ENCODE data around the gene KRT31. TPM values are rescaled to one million over a fixed set of nuclear protein-coding genes. Genes with fewer than 3 reads are reported as not detected.
"Not testable (repeated sequence)": the region's sequence is repeated elsewhere in the genome, so short reads cannot be mapped to it uniquely, and the experiment has no call there.

The KRT31 gene
- total RNA-seq, 4 donors from 2014 or later = not detected

DNA sequence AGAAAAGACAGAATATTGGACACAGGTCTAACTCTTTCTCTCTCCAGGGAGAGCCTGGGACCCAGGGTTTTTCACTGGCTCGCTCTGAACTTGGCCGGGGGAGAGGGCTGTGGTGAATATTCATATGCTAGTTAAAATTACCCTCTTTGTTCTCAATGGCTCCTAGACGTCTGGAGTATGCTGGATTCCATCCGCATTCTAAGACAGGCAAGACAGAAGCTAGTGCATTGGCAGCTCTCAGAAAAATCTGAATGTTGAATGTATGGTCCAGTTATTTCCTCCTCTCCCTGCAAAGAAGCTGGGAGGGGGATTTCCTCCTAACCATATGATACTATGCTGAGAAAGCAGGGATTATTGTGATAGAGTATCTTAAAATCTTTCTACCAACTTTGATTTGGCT, 9.7 kb downstream of the KRT31 start:
- in situ Hi-C loops (cut with MboI; ENCODE audit: low pct_ligation_motif_present in 1 of 4, low pct_unique_long_range_greater_than_20kb in 1 of 4, low sequenced_read_pairs in 3 of 4) = no loop called here
- H3K36me3 ChIP-seq = no peaks in the 10 kb centered on the region
- no peaks in the 10 kb centered on the region for H3K4me1 ChIP-seq
- TF ChIP-seq EP300 (IDR thresholded peaks at IDR 0.05; ENCODE audit: low read depth) (no peak), POLR2AphosphoS5 (IDR thresholded peaks at IDR 0.05) (no peak), POLR2A (IDR thresholded peaks at IDR 0.05) (no peak)
- TF ChIP-seq, protein P1, sequence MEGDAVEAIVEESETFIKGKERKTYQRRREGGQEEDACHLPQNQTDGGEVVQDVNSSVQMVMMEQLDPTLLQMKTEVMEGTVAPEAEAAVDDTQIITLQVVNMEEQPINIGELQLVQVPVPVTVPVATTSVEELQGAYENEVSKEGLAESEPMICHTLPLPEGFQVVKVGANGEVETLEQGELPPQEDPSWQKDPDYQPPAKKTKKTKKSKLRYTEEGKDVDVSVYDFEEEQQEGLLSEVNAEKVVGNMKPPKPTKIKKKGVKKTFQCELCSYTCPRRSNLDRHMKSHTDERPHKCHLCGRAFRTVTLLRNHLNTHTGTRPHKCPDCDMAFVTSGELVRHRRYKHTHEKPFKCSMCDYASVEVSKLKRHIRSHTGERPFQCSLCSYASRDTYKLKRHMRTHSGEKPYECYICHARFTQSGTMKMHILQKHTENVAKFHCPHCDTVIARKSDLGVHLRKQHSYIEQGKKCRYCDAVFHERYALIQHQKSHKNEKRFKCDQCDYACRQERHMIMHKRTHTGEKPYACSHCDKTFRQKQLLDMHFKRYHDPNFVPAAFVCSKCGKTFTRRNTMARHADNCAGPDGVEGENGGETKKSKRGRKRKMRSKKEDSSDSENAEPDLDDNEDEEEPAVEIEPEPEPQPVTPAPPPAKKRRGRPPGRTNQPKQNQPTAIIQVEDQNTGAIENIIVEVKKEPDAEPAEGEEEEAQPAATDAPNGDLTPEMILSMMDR (IDR thresholded peaks at IDR 0.05) = no peak
- WGBS, 2 donors (ENCODE audit: low coverage in 1 of 2) = 70 to 83% methylated on average over 2 to 4 of the region's 4 CpGs
- H3K4me3 ChIP-seq = no peak overlapping the region
- no peak for DNase-seq
- peaks cover 9 to 14% of the 10 kb centered on the region in 2 donors for H3K9me3 ChIP-seq
- H3K27ac ChIP-seq = no peak overlapping the region
- intact Hi-C loops (cut with DNase I; ENCODE audit: low total_unique reads) = no loop called here
- H3K27me3 ChIP-seq = peaks cover 28% of the 10 kb centered on the region

DNA sequence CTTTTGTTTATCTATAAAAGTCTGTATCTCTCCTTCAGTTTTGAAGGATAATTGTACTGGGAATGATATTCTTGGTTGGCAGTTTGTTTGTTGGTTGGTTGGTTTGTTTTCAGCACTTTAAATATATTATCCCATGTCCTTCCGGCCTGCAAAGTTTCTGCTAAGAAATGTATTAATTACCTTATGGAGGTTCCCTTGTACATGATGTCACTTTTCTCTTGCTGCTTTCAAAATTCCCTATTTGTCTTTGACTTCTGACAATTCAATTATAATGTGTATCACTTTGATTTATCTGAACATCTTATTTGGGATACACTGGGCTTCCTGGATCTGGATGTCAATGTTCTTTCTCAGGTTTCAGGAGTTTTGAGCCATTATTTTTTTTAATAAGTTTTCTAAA, 11.2 kb downstream of the KRT31 start:
- TF ChIP-seq POLR2A (IDR thresholded peaks at IDR 0.05) (no peak), POLR2AphosphoS5 (IDR thresholded peaks at IDR 0.05) (no peak), EP300 (IDR thresholded peaks at IDR 0.05; ENCODE audit: low read depth) (no peak)
- TF ChIP-seq, protein P1 (IDR thresholded peaks at IDR 0.05) = no peak
- Histone ChIP-seq H3K4me3 (no peak overlapping the region), H3K9me3 (peaks cover 9 to 14% of the 10 kb centered on the region in 2 donors), H3K27me3 (peaks cover 27% of the 10 kb centered on the region), H3K4me1 (no peaks in the 10 kb centered on the region), H3K27ac (no peak overlapping the region), H3K36me3 (no peaks in the 10 kb centered on the region)
- no peak for DNase-seq
- WGBS, 2 donors (ENCODE audit: low coverage in 1 of 2) = 73 to 89% methylated on average over 1 of the region's 1 CpG
- intact Hi-C loops (cut with DNase I; ENCODE audit: low total_unique reads) = no loop called here
- in situ Hi-C loops (cut with MboI; ENCODE audit: low pct_ligation_motif_present in 1 of 4, low pct_unique_long_range_greater_than_20kb in 1 of 4, low sequenced_read_pairs in 3 of 4) = no loop called here

DNA sequence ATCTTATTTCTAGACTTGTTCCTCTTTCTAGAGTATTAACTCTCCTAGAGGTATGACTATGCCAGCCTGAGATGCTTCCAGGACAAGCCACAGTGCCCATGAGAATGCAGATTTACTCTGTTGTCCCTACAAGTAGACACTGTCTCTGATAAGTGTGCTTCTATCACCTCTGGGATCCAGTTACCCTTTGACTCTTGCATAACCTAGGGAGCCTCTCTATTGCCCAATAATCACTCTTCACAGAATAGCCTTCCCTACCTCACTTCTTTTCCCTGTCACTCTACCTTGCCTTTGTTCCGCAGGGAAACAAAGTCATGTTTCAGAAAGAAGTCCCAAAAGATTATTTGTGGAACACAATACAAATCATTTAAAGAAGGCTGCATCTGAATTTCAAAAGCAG, 13.7 kb downstream of the KRT31 start:
- in situ Hi-C loops (cut with MboI; ENCODE audit: low pct_ligation_motif_present in 1 of 4, low pct_unique_long_range_greater_than_20kb in 1 of 4, low sequenced_read_pairs in 3 of 4) = no loop called here
- Histone ChIP-seq H3K27me3 (peaks cover 16% of the 10 kb centered on the region), H3K27ac (no peak overlapping the region), H3K4me3 (no peak overlapping the region), H3K4me1 (no peaks in the 10 kb centered on the region), H3K36me3 (no peaks in the 10 kb centered on the region), H3K9me3 (peaks cover 9 to 14% of the 10 kb centered on the region in 2 donors)
- intact Hi-C loops (cut with DNase I; ENCODE audit: low total_unique reads) = no loop called here
- no peak for DNase-seq
- WGBS, 2 donors (ENCODE audit: low coverage in 1 of 2) = 97 to 100% methylated on average over 1 of the region's 1 CpG
- TF ChIP-seq POLR2AphosphoS5 (IDR thresholded peaks at IDR 0.05) = no peak

DNA sequence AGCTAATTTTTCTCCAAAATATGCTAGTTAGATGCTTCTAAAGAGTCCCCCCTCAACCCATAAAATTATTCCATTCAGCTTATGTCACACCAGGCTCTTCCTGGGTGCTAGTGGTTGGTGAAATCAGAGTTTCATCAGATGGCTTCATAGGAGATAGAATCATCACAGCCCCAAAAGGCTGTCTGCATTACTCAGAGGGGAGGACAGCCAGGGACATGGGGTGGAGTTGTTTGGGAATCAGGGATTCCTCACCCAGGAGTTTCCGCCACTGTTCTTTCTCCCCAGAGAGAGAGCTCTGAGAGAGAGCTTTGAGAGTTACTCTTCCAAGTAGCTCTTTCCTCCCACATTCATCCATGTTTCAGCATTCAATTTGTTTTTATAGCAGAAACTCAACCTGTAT, 15.0 kb downstream of the KRT31 start:
- Histone ChIP-seq H3K4me3 (no peak overlapping the region), H3K4me1 (no peaks in the 10 kb centered on the region), H3K9me3 (peaks cover 9 to 14% of the 10 kb centered on the region in 2 donors), H3K27ac (no peak overlapping the region), H3K36me3 (no peaks in the 10 kb centered on the region), H3K27me3 (peaks cover 13% of the 10 kb centered on the region)
- intact Hi-C loops (cut with DNase I; ENCODE audit: low total_unique reads) (no loop called here), in situ Hi-C loops (cut with MboI; ENCODE audit: low pct_ligation_motif_present in 1 of 4, low pct_unique_long_range_greater_than_20kb in 1 of 4, low sequenced_read_pairs in 3 of 4) (no loop called here)
- TF ChIP-seq POLR2AphosphoS5 (IDR thresholded peaks at IDR 0.05) (no peak), EP300 (IDR thresholded peaks at IDR 0.05; ENCODE audit: low read depth) (no peak), POLR2A (IDR thresholded peaks at IDR 0.05) (no peak)
- TF ChIP-seq, protein P1 (IDR thresholded peaks at IDR 0.05) = no peak
- WGBS, 2 donors (ENCODE audit: low coverage in 1 of 2) = 95 to 100% methylated on average over 1 of the region's 1 CpG
- no peak for DNase-seq

DNA sequence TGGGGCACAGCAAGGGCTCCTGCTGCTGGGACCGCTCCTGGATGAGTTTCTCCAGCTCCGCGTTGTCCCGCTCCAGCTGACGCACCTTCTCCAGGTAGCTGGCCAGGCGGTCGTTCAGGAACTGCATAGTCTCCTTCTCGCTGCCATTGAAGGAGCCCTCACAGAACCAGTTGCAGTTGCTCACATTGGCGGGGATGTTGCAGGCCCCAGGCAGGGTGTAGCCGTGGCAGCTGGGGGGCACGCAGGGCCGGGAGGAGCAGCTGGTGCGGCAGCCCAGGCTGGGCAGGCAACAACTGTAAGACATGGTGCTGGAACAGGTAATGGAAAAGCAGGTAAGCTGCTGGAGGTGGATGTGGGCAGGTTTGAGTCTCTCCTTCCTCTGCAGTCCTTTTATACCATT, 15.5 kb downstream of the KRT31 start, which contains the start of gene KRT34:
TSS of gene KRT34 (minus strand) at position 364 of the 400 bp plus-strand sequence. CDS start at position 304, 60 bp downstream.
- DNase-seq; intact Hi-C loops (cut with DNase I; ENCODE audit: low total_unique reads); H3K4me3 ChIP-seq; H3K36me3 ChIP-seq; H3K27ac ChIP-seq; in situ Hi-C loops (cut with MboI; ENCODE audit: low pct_ligation_motif_present in 1 of 4, low pct_unique_long_range_greater_than_20kb in 1 of 4, low sequenced_read_pairs in 3 of 4); H3K4me1 ChIP-seq: not testable (repeated sequence)
- Histone ChIP-seq H3K9me3 (peaks cover 8 to 13% of the 10 kb centered on the region in 2 donors), H3K27me3 (peaks cover 12% of the 10 kb centered on the region)
- 89% methylated on average over 13 of the region's 13 CpGs; no CpG with 5 or more reads in 1 of the 2 donors for WGBS, 2 donors (ENCODE audit: low coverage in 1 of 2)

DNA sequence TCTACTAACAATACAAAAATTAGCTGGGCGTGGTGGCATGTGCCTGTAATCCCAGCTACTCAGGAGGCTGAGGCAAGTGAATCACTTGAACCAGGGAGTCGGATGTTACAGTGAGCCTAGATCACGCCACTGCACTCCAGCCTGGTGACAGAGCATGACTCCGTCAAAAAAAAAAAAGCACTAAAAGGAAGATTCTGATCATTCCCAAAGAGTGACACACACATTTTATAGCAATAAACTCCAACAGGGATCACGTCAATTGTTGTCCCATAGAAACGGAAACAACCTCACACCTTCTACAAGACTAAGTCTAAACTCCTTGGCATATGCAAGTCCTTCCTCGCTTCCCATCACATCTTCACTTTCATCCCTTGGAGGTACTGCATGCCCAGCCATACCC, 17.3 kb downstream of the KRT31 start:
- H3K4me1 ChIP-seq; H3K4me3 ChIP-seq; DNase-seq; H3K36me3 ChIP-seq; H3K27ac ChIP-seq; H3K9me3 ChIP-seq; in situ Hi-C loops (cut with MboI; ENCODE audit: low pct_ligation_motif_present in 1 of 4, low pct_unique_long_range_greater_than_20kb in 1 of 4, low sequenced_read_pairs in 3 of 4); intact Hi-C loops (cut with DNase I; ENCODE audit: low total_unique reads): not testable (repeated sequence)
- peaks cover 12% of the 10 kb centered on the region for H3K27me3 ChIP-seq
- WGBS, 2 donors (ENCODE audit: low coverage in 1 of 2) = 80 to 81% methylated on average over 3 to 7 of the region's 7 CpGs

Data from transverse colon (tissue), 4 donors.